ENCODE results near the gene DLL1. TPM values are rescaled to one million over a fixed set of nuclear protein-coding genes. Genes with fewer than 3 reads are reported as not detected.

Gene DLL1
- total and polyA plus RNA-seq, 8 donors = 10.8 to 21.6 (median 15.3) TPM

- Histone ChIP-seq H3K4me1 (peaks cover 16 to 21% (median 20%) of the 10 kb centered on the region in 3 donors), H3K27ac (no peak overlapping the region), H3K36me3 (no peaks in the 10 kb centered on the region), H3K9me3 (no peaks in the 10 kb centered on the region), H3K27me3 (no peaks in the 10 kb centered on the region), H3K4me3 (no peak overlapping the region)
- ATAC-seq = no peak
- no peak for DNase-seq
- no peak for FAIRE-seq
- 97 to 100% methylated on average over 1 of the region's 1 CpG for WGBS, 2 donors
- intact Hi-C loops (cut with DNase I) = no loop called here
- no peak for TF ChIP-seq CTCF (IDR thresholded peaks at IDR 0.05)
These were observed 10.3 kb upstream of the DLL1 start for GRCh38 chr6:170301184-170301583.

GRCh38 chr6:170298688-170299087, 7.8 kb upstream of the DLL1 start:
- H3K4me1 ChIP-seq = peaks cover 17 to 19% (median 18%) of the 10 kb centered on the region in 3 donors
- TF ChIP-seq CTCF (IDR thresholded peaks at IDR 0.05) = no peak
- H3K4me3 ChIP-seq = no peak overlapping the region
- no peak for FAIRE-seq
- intact Hi-C loops (cut with DNase I) = loop anchor here in 1 of 3 donors (10.0 kb wide), 2 partner anchors 334 to 464 kb away; no protein-coding TSS in a partner anchor
- no peaks in the 10 kb centered on the region for H3K9me3 ChIP-seq
- no peaks in the 10 kb centered on the region for H3K27me3 ChIP-seq
- no peak for ATAC-seq
- no peak for DNase-seq
- no peak overlapping the region for H3K27ac ChIP-seq
- 89 to 100% methylated on average over 1 of the region's 1 CpG for WGBS, 2 donors
- H3K36me3 ChIP-seq = no peaks in the 10 kb centered on the region

GRCh38 chr6:170297576-170298330, 6.9 kb upstream of the DLL1 start:
- FAIRE-seq (no peak), DNase-seq (peak in 1 of 6 donors; percentile 46), ATAC-seq (peak; percentile 10 to 50 (median 29))
- 32 to 33% methylated on average over 11 of the region's 11 CpGs for WGBS, 2 donors
- peaks cover 17 to 21% (median 19%) of the 10 kb centered on the region in 3 donors for H3K4me1 ChIP-seq
- H3K27me3 ChIP-seq = no peaks in the 10 kb centered on the region
- H3K27ac ChIP-seq = no peak overlapping the region
- TF ChIP-seq CTCF (IDR thresholded peaks at IDR 0.05) = no peak
- no peaks in the 10 kb centered on the region for H3K36me3 ChIP-seq
- no peaks in the 10 kb centered on the region for H3K9me3 ChIP-seq
- H3K4me3 ChIP-seq = no peak overlapping the region
- intact Hi-C loops (cut with DNase I) = loop anchor here in 1 of 3 donors (10.0 kb wide), 2 partner anchors 333 to 463 kb away; no protein-coding TSS in a partner anchor

- peak in 2 of 6 donors; percentile 44 to 51 for DNase-seq
- Histone ChIP-seq H3K27me3 (no peaks in the 10 kb centered on the region), H3K36me3 (no peaks in the 10 kb centered on the region), H3K4me3 (peak overlapping the region in 1 of 4 donors; percentile 75), H3K27ac (no peak overlapping the region), H3K4me1 (peaks cover 25 to 29% (median 26%) of the 10 kb centered on the region in 3 donors), H3K9me3 (no peaks in the 10 kb centered on the region)
- no peak for FAIRE-seq
- 13 to 15% methylated on average over 64 to 67 of the region's 67 CpGs for WGBS, 2 donors
- no peak for TF ChIP-seq CTCF (IDR thresholded peaks at IDR 0.05)
- intact Hi-C loops (cut with DNase I) = loop anchor here in 1 of 3 donors (10.0 kb wide), 2 partner anchors 332 to 462 kb away; no protein-coding TSS in a partner anchor
- ATAC-seq = peak; percentile 26 to 58 (median 43)
These were observed 6.1 kb upstream of the DLL1 start for GRCh38 chr6:170296746-170297575.
